Vagina (tissue), 2 donors: ENCODE measurements around the gene PPFIBP2. TPM values are rescaled to one million over a fixed set of nuclear protein-coding genes. Genes with fewer than 3 reads are reported as not detected.

Experiments used
- DNase-seq, 2 donors: peaks; one replicate each; pipeline ENCODE4 v3.0.0-alpha.2; 2017; ENCODE audit errors: extremely low spot score in 2 of 2
- H3K27ac ChIP-seq: fragments of 200-600 bp; sonication (generic); one replicate; pipeline ENCODE4 v1.5.1; 2019
- H3K27me3 ChIP-seq: fragments of 200-600 bp; sonication (generic); one replicate; pipeline ENCODE4 v1.5.1; 2019
- H3K36me3 ChIP-seq, 2 donors: fragments of 200-600 bp; sonication (generic); one replicate each; pipeline ENCODE4 v1.5.1; 2017 to 2019
- H3K4me1 ChIP-seq: fragments of 200-600 bp; sonication (generic); one replicate; pipeline ENCODE4 v1.5.1; 2019
- H3K4me3 ChIP-seq, 2 donors: fragments of 200-600 bp; sonication (generic); 1 replicate in 1 of 2; 2 replicates in 1 of 2; pipeline ENCODE4 v1.5.1; 2016 to 2019
- H3K9me3 ChIP-seq: fragments of 200-600 bp; sonication (generic); one replicate; pipeline ENCODE4 v1.5.1; 2019
- CTCF ChIP-seq, 3 experiments: fragments of 450-650 bp in 2 of 3; fragments of 200-600 bp in 1 of 3; sonication (generic) in 1 of 3; IDR thresholded peaks; one replicate each; pipeline ENCODE4 v1.5.1; 2017 to 2019; ENCODE audit warnings: antibody characterized with exemption in 3 of 3, mild to moderate bottlenecking in 2 of 3, moderate library complexity in 2 of 3
- POLR2A ChIP-seq, 2 donors: fragments of 450-650 bp; IDR thresholded peaks; one replicate each; pipeline ENCODE4 v1.6.1; 2017; ENCODE audit warnings: antibody characterized with exemption in 2 of 2, mild to moderate bottlenecking in 2 of 2, moderate library complexity in 2 of 2
- POLR2AphosphoS5 ChIP-seq, 2 donors: sonication (generic); formaldehyde crosslinking; IDR thresholded peaks; one replicate each; pipeline ENCODE4 v1.9.0; 2017; ENCODE audit warnings: antibody characterized with exemption in 2 of 2, mild to moderate bottlenecking in 2 of 2, low read depth in 1 of 2; ENCODE audit not compliant: insufficient read depth in 1 of 2
- intact Hi-C: fragments of 100-400 bp; cut with DNase I; formaldehyde crosslinking; loops from one replicate; pipeline ENCODE4 v1.15.1; 2023
- total RNA-seq: library from RNA; depleted of rRNA; stranded (reverse); fragments of >200 nt; gene quantifications from one replicate; pipeline ENCODE4 v1.2.3, GENCODE V29; 2016

PPFIBP2 gene
- total RNA-seq, 1 donor from 2014 or later, result 48.1 TPM

DNA sequence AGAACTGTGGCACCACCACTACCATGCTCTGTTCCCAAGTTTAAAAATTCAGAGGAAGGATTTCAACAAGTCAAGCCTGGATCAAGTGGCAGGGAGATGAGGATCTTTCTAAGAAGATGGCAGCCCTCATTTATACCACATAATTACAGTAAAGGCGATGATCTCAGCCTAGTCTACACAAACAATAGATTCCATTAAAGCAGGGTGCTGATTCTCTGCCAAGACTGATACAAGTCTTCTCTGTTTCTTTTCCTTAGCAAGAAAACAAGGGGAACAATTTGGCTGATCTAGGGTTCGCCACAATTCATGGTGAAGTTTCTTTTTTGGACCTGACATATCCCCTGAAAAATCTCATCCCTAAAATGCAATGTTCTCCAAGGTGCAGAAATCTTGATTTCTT, 73.9 kb downstream of the PPFIBP2 start:
- Histone ChIP-seq H3K9me3 (no peaks in the 10 kb centered on the region), H3K36me3 (no peaks in the 10 kb centered on the region), H3K27ac (no peak overlapping the region), H3K4me1 (peaks cover 31% of the 10 kb centered on the region), H3K27me3 (no peaks in the 10 kb centered on the region), H3K4me3 (no peak overlapping the region)
- intact Hi-C loops, result no loop called here
- no peak for DNase-seq
- no peak for TF ChIP-seq CTCF (IDR thresholded peaks at IDR 0.05)
- TF ChIP-seq POLR2AphosphoS5 (IDR thresholded peaks at IDR 0.05; ENCODE audit: insufficient read depth in 1 of 2, low read depth in 1 of 2), result no peak
- TF ChIP-seq POLR2A (IDR thresholded peaks at IDR 0.05), result no peak

DNA sequence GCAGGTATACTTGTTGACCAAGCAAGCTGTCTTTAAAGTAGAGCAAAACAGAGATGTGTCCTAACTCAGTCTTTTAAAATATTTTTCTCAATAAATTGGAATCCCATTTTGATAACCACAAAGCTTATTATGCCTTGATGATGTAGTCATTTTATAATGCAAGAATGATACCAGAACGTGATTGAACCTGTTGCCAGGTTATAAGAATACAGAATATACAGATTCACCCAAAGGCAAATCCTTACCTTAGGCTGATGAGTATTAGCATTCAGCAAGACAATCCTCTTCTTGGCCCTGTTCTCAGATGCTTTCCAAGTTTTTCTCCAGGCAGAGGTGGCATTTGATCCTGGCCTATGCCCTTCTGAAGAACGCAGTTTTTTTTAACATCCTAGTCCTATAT, 76.1 kb downstream of the PPFIBP2 start:
- Histone ChIP-seq H3K9me3 (no peaks in the 10 kb centered on the region), H3K36me3 (no peaks in the 10 kb centered on the region), H3K27me3 (no peaks in the 10 kb centered on the region), H3K27ac (no peak overlapping the region), H3K4me1 (peaks cover 40% of the 10 kb centered on the region), H3K4me3 (no peak overlapping the region)
- TF ChIP-seq POLR2AphosphoS5 (IDR thresholded peaks at IDR 0.05; ENCODE audit: insufficient read depth in 1 of 2, low read depth in 1 of 2), result no peak
- no peak for TF ChIP-seq POLR2A (IDR thresholded peaks at IDR 0.05)
- no peak for TF ChIP-seq CTCF (IDR thresholded peaks at IDR 0.05)
- intact Hi-C loops, result no loop called here
- DNase-seq, result no peak

GRCh38 chr11:7590529-7590928, 76.7 kb downstream of the PPFIBP2 start:
- no peak overlapping the region for H3K4me3 ChIP-seq
- no peaks in the 10 kb centered on the region for H3K27me3 ChIP-seq
- peaks cover 39% of the 10 kb centered on the region for H3K4me1 ChIP-seq
- TF ChIP-seq POLR2A (IDR thresholded peaks at IDR 0.05) (no peak), POLR2AphosphoS5 (IDR thresholded peaks at IDR 0.05; ENCODE audit: insufficient read depth in 1 of 2, low read depth in 1 of 2) (no peak), CTCF (IDR thresholded peaks at IDR 0.05) (no peak)
- no peaks in the 10 kb centered on the region for H3K36me3 ChIP-seq
- H3K9me3 ChIP-seq, result no peaks in the 10 kb centered on the region
- intact Hi-C loops, result no loop called here
- H3K27ac ChIP-seq, result no peak overlapping the region
- DNase-seq, result no peak

DNA sequence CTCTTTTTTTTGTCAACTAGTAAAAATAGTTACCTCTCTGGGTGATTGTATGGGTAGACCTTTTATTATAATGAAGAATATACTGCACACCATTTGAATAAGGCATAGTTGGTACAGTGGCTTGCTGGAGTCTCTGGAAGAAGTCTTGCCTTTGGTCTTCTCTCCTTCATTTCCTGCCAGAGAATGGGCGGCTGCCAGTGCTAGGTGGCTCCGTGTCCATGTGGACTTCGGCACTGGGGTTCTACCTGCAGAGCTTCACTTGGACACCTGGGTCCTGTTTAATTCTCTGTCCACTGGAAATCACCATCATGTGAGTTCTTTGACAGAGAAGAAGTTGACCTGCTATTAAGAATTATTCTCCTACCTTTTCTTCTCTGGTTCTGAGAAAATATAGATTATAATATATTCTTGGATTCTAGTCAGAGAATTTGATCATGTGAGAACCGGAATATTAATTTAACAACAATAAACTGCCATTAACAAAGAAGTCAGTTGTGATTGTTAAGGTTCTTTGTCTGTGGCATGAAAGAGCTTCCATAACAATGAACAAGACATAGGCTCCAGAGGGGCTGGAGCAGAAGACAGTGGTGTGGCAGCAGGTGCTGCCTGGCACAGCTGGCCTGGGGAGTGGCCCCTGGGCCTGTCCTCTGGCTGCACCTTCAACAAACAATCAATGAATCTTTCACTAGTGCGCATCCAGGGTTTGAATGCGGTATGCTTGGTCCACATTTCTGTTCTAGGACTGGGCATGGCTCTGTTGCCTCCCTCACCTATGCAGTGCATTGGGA, 77.5 kb downstream of the PPFIBP2 start:
- DNase-seq, result no peak
- Histone ChIP-seq H3K27me3 (no peaks in the 10 kb centered on the region), H3K4me3 (no peak overlapping the region), H3K9me3 (no peaks in the 10 kb centered on the region), H3K36me3 (no peaks in the 10 kb centered on the region), H3K4me1 (peaks cover 40% of the 10 kb centered on the region), H3K27ac (no peak overlapping the region)
- TF ChIP-seq POLR2AphosphoS5 (IDR thresholded peaks at IDR 0.05; ENCODE audit: insufficient read depth in 1 of 2, low read depth in 1 of 2) (no peak), POLR2A (IDR thresholded peaks at IDR 0.05) (no peak), CTCF (IDR thresholded peaks at IDR 0.05) (no peak)
- intact Hi-C loops, result no loop called here

GRCh38 chr11:7591987-7592386, 78.2 kb downstream of the PPFIBP2 start:
- Histone ChIP-seq H3K36me3 (no peaks in the 10 kb centered on the region), H3K27ac (no peak overlapping the region), H3K27me3 (no peaks in the 10 kb centered on the region), H3K4me3 (no peak overlapping the region), H3K4me1 (peaks cover 40% of the 10 kb centered on the region), H3K9me3 (no peaks in the 10 kb centered on the region)
- intact Hi-C loops, result no loop called here
- no peak for DNase-seq
- TF ChIP-seq POLR2A (IDR thresholded peaks at IDR 0.05) (no peak), POLR2AphosphoS5 (IDR thresholded peaks at IDR 0.05; ENCODE audit: insufficient read depth in 1 of 2, low read depth in 1 of 2) (no peak), CTCF (IDR thresholded peaks at IDR 0.05) (no peak)
